GM12891 (cell line): Measurements from ENCODE around the gene IFIT3.

Source experiments
- PAX5 ChIP-seq: IDR thresholded peaks from 2 replicates; pipeline ENCODE4 v1.6.1; 2011; ENCODE audit warnings: low read length, moderate library complexity, mild to moderate bottlenecking; ENCODE audit not compliant: insufficient read depth, severe bottlenecking
- POLR2A ChIP-seq: IDR thresholded peaks from 2 replicates; pipeline ENCODE4 v1.6.1; 2011; ENCODE audit warnings: low read depth, low read length, control low read depth
- POLR2AphosphoS5 ChIP-seq: IDR thresholded peaks from 2 replicates; pipeline ENCODE4 v1.6.1; 2011; ENCODE audit warnings: low read depth, low read length, control low read depth
- SPI1 ChIP-seq: IDR thresholded peaks from 2 replicates; pipeline ENCODE4 v1.6.1; 2011; ENCODE audit warnings: low read depth, low read length, control low read depth
- TAF1 ChIP-seq: IDR thresholded peaks from 2 replicates; pipeline ENCODE4 v1.6.1; 2011; ENCODE audit warnings: low read depth, low read length, control low read depth

DNA sequence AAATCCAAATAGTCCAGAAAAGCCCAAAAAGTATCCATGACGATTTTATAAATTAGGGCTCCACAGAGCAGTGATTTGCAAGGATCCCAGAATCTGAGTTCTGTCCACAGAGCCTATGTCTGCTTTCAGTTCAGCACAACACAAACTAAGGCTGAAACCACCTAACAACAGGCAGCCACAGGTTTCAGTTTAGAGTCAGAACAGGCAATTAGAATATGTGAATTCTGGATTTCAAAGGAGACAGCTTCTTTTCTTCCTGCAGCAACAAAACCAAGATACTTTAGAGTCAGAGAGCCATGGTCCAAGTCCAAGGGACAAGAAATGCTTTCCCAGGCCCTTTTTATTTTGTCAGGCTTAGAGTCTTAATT is 23.6 kb downstream of the IFIT3 start:
- no peak for TF ChIP-seq TAF1
- no peak for TF ChIP-seq POLR2AphosphoS5
- no peak for TF ChIP-seq POLR2A
- no peak for TF ChIP-seq PAX5
- 0 out of 2 replicates have a peak, but pooled peaks have one; percentile 5 for TF ChIP-seq SPI1
